HEK293 (cell line): Measurements from ENCODE around the gene WDR1.
A peak's percentile ranks its signal among the peaks of the same experiment; 100 is the strongest.

Experiments
- CTCF ChIA-PET: fragments of 350-600 bp; formaldehyde crosslinking; extraction: SDS; loops from one replicate; lab custom pipeline; 2021; ENCODE audit warnings: antibody characterized with exemption; lab: Yijun Ruan, JAX
- POLR2A ChIA-PET: fragments of 300-600 bp; formaldehyde crosslinking; extraction: SDS; loops from one replicate; lab custom pipeline; 2020; ENCODE audit warnings: antibody characterized with exemption, inconsistent platforms; lab: Yijun Ruan, JAX
- H3K27ac ChIP-seq: fragments of 200-500 bp; sonication (Bioruptor generic); 2 replicates; pipeline ENCODE4 v1.5.1; 2014; ENCODE audit warnings: low read depth, low read length, control low read depth, inconsistent platforms; ENCODE audit errors: extremely low read depth
- H3K36me3 ChIP-seq, 2 experiments: fragments of 200-500 bp in 1 of 2; sonication (Bioruptor generic) in 1 of 2; 1 replicate in 1 of 2; 2 replicates in 1 of 2; pipeline ENCODE4 v1.5.1; 2014 to 2017; ENCODE audit warnings: inconsistent platforms in 2 of 2, low read length in 2 of 2; ENCODE audit not compliant: control insufficient read depth in 2 of 2, insufficient read depth in 1 of 2
- H3K4me1 ChIP-seq: fragments of 200-500 bp; sonication (Bioruptor generic); 2 replicates; pipeline ENCODE4 v1.5.1; 2014; ENCODE audit warnings: mild to moderate bottlenecking, low read length, inconsistent platforms; ENCODE audit not compliant: control insufficient read depth, insufficient read depth
- H3K4me3 ChIP-seq: 2 replicates; pipeline ENCODE4 v1.5.1; 2011; ENCODE audit warnings: low read depth, mild to moderate bottlenecking, control low read depth, low read length, moderate library complexity
- H3K9me3 ChIP-seq: fragments of 200-500 bp; sonication (Bioruptor generic); 2 replicates; pipeline ENCODE4 v1.5.1; 2014; ENCODE audit warnings: low read depth, low read length, inconsistent platforms; ENCODE audit not compliant: control insufficient read depth, insufficient read depth
- EGR2 ChIP-seq: fragments of 450-650 bp; formaldehyde crosslinking; IDR thresholded peaks from 2 replicates; pipeline ENCODE4 v1.5.1; 2016; ENCODE audit warnings: low read depth, missing biosample characterization, missing genetic modification characterization
- KLF7 ChIP-seq: fragments of 450-650 bp; formaldehyde crosslinking; IDR thresholded peaks from 2 replicates; pipeline ENCODE4 v1.5.1; 2016; ENCODE audit warnings: missing biosample characterization, missing genetic modification characterization, borderline replicate concordance
- MYNN ChIP-seq: fragments of 450-650 bp; formaldehyde crosslinking; IDR thresholded peaks from 2 replicates; pipeline ENCODE4 v1.5.1; 2016; ENCODE audit warnings: missing biosample characterization, missing genetic modification characterization, borderline replicate concordance
- SCRT2 ChIP-seq: fragments of 450-650 bp; formaldehyde crosslinking; IDR thresholded peaks from 2 replicates; pipeline ENCODE4 v1.5.1; 2016; ENCODE audit warnings: missing biosample characterization, missing genetic modification characterization
- ZBTB17 ChIP-seq: fragments of 450-650 bp; formaldehyde crosslinking; IDR thresholded peaks from 2 replicates; pipeline ENCODE4 v1.5.1; 2016; ENCODE audit warnings: missing biosample characterization, missing genetic modification characterization
- ZBTB21 ChIP-seq: fragments of 450-650 bp; formaldehyde crosslinking; IDR thresholded peaks from 2 replicates; pipeline ENCODE4 v1.5.1; 2017; ENCODE audit warnings: missing biosample characterization, missing genetic modification characterization
- ZFHX2 ChIP-seq: fragments of 450-650 bp; formaldehyde crosslinking; conservative IDR thresholded peaks from 2 replicates; pipeline ENCODE4 v1.5.1; 2016; ENCODE audit warnings: missing biosample characterization, missing genetic modification characterization
- ZFP41 ChIP-seq: fragments of 450-650 bp; formaldehyde crosslinking; IDR thresholded peaks from 2 replicates; pipeline ENCODE4 v1.5.1; 2016; ENCODE audit warnings: missing biosample characterization, missing genetic modification characterization, borderline replicate concordance
- ZIC2 ChIP-seq: fragments of 450-650 bp; formaldehyde crosslinking; IDR thresholded peaks from 2 replicates; pipeline ENCODE4 v1.5.1; 2016; ENCODE audit warnings: missing biosample characterization, missing genetic modification characterization
- ZNF366 ChIP-seq: fragments of 450-650 bp; formaldehyde crosslinking; conservative IDR thresholded peaks from 2 replicates; pipeline ENCODE4 v1.5.1; 2016; ENCODE audit warnings: missing biosample characterization, missing genetic modification characterization
- ZNF416 ChIP-seq: fragments of 450-650 bp; formaldehyde crosslinking; IDR thresholded peaks from 2 replicates; pipeline ENCODE4 v1.5.1; 2016; ENCODE audit warnings: missing biosample characterization, missing genetic modification characterization
- ZNF473 ChIP-seq: fragments of 450-650 bp; formaldehyde crosslinking; IDR thresholded peaks from 2 replicates; pipeline ENCODE4 v1.5.1; 2017; ENCODE audit warnings: missing biosample characterization, missing genetic modification characterization
- ZNF548 ChIP-seq: fragments of 450-650 bp; formaldehyde crosslinking; IDR thresholded peaks from 2 replicates; pipeline ENCODE4 v1.5.1; 2016; ENCODE audit warnings: missing biosample characterization, missing genetic modification characterization
- ZNF549 ChIP-seq: fragments of 450-650 bp; IDR thresholded peaks from 2 replicates; pipeline ENCODE4 v1.5.1; 2018; ENCODE audit warnings: missing biosample characterization, missing genetic modification characterization, mild to moderate bottlenecking, inconsistent platforms, moderate library complexity
- ZXDB ChIP-seq: fragments of 450-650 bp; formaldehyde crosslinking; IDR thresholded peaks from 2 replicates; pipeline ENCODE4 v1.5.1; 2016; ENCODE audit warnings: missing biosample characterization, missing genetic modification characterization
- TF ChIP-seq, protein P1 (sequence below): fragments of 450-650 bp; formaldehyde crosslinking; IDR thresholded peaks from 2 replicates; pipeline ENCODE4 v1.5.1; 2017; ENCODE audit warnings: missing biosample characterization, missing genetic modification characterization
- TF ChIP-seq, protein P2 (sequence below): fragments of 450-650 bp; formaldehyde crosslinking; IDR thresholded peaks from 2 replicates; pipeline ENCODE4 v1.5.1; 2016; ENCODE audit warnings: missing biosample characterization, missing genetic modification characterization
- TF ChIP-seq, protein P3 (sequence below): fragments of 450-650 bp; formaldehyde crosslinking; optimal IDR thresholded peaks from 2 replicates; pipeline ENCODE3; 2016; ENCODE audit warnings: missing biosample characterization, mild to moderate bottlenecking, missing genetic modification characterization
- TF ChIP-seq, protein P4 (sequence below): fragments of 450-650 bp; formaldehyde crosslinking; IDR thresholded peaks from 2 replicates; pipeline ENCODE4 v1.5.1; 2016; ENCODE audit warnings: missing biosample characterization, missing genetic modification characterization, low read depth

The WDR1 gene

DNA sequence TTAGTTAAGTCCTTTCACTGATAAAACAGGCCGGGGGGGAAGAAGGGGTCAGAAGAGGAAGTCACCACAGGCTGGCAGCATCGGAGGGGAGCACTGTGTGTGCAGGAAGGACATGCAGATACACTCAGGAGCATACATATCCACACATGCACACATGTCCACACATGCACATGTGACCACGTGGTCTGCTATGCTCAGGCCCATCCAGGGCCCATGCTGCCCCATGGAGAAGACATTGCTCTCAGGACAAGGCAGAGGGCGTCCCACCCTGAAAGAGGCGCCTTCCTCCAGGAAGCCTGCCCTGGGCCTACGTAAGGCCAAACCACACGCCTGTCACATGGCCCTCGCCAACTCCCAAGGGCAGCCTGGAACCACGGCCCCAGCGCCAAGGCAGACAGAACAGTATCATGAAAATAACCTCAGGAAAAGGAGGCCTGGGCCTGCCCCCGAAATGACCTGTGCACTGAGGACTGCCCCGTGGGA, 15.8 kb downstream of the WDR1 start (continued):
- no peak for TF ChIP-seq ZNF366

DNA sequence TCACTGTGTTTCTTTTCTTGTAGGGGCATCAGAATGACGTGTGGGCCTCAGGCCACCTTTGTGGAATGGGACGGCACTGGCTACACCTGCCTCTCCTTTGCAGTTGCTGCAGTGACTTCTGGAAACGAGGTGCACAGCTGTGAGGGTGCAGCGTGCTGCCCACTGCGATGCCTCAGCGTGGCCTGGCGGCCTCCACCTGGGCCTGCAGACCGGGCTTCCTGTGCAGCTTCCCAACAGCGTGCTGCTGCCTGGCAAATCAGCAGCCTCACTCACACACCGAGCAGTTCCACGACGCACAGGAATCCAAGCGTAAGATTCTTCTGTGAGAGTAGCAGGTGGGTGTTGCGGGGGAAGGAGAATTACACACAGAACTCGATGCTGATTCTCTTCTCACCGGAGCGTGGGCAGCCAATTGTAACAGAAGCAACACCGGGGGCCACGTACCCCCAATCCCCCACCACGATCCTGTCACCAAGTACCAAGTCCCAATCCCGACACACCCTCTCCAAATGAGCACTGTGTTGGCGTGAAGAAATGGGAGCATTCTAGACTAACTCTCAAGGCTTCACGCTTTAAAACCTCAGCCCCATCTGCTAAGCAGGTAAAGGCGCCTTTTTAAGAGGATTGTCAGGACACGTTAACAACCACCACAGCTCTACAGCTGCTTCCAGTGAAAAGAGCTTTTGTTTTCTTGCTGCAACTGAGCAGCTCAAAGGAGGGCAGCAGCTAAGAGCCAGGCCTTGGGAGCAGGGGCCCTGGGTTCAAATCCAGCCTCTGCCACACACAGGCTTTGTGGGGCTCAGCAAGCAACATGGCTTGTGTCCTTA, 16.9 kb downstream of the WDR1 start:
- no peaks in the 10 kb centered on the region for H3K4me1 ChIP-seq
- ChIA-PET POLR2A (no interaction called here), CTCF (no interaction called here)
- no peaks in the 10 kb centered on the region for H3K9me3 ChIP-seq
- no peak overlapping the region for H3K4me3 ChIP-seq
- TF ChIP-seq ZFHX2 (tag by site-specific recombination) (peak; percentile 31; the same call in 1 of the 2 replicates), EGR2 (tag by site-specific recombination) (peak; percentile 44)
- TF ChIP-seq, protein P1, sequence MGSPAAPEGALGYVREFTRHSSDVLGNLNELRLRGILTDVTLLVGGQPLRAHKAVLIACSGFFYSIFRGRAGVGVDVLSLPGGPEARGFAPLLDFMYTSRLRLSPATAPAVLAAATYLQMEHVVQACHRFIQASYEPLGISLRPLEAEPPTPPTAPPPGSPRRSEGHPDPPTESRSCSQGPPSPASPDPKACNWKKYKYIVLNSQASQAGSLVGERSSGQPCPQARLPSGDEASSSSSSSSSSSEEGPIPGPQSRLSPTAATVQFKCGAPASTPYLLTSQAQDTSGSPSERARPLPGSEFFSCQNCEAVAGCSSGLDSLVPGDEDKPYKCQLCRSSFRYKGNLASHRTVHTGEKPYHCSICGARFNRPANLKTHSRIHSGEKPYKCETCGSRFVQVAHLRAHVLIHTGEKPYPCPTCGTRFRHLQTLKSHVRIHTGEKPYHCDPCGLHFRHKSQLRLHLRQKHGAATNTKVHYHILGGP (tag by site-specific recombination) = no peak
- H3K36me3 ChIP-seq = peaks cover 0 to 94% of the 10 kb centered on the region in 2 experiments; a peak in 1 of 3 replicates
- H3K27ac ChIP-seq = no peak overlapping the region

DNA sequence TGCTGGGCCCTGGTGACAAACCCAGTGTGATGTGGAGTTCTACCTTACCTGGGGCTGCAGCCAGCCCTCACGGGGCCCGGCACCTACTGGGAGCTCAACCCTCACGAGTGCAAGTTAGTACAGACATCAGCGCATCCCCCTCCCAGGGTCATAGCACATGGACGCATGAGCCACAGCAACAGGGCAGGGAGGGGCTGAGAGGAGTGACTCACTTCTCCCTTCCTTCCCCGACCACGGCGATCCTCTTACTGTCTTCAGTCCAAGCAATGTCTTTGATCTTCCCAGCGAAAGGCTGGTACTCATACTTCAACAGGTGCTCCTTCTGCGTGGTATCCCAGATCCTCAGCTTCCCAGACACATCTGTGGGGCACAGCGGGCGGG, 17.8 kb downstream of the WDR1 start:
- POLR2A ChIA-PET = no interaction called here

DNA sequence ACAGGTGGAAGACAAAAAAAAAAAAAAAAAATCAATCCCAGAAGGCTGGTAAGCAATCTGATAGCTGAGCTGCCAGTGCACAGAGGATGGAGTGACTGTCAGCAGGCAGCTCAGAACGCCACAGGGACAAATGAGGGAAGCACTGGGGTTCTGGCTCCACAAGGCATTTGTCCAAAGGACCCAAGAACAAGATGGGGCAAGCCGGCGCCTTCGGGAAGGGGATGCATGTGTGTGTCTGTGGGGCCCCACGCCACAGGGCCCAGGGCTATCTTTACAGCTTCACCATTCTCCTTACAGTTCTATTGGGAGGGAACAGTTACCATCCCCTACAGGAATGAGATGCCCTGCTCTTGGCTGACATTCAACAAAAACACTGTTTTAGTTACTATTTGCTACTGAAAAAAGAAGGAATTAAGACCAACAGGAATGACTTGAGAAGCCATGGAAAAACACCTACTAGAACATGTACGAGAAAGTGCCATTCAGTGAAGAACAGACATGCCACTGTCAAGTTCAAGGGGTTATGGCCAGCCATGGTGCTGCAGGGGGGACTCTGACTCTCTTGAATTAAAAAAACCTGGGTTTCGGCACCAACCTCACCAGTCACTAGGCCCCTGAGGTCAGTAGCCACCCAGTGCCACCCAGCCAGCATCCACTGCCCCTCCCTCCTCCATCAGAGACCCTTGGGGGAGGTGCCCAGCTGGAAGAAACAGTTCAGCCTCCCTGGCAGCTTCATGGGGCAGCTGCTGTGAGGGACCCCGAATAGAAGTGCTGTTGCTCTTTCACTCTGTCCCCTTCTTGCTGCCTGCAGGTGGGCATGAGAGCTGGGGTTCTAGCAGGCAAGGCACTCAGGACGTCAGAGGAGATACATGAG, 18.5 kb downstream of the WDR1 start:
- Histone ChIP-seq H3K4me3 (no peak overlapping the region), H3K27ac (no peak overlapping the region), H3K9me3 (no peaks in the 10 kb centered on the region), H3K36me3 (peaks cover 0 to 97% of the 10 kb centered on the region in 2 experiments; a peak in 1 of 3 replicates), H3K4me1 (no peaks in the 10 kb centered on the region)
- CTCF ChIA-PET = no interaction called here
- no peak for TF ChIP-seq ZXDB (tag by site-specific recombination)
- no peak for TF ChIP-seq ZNF549 (tag by site-specific recombination)
- TF ChIP-seq KLF7 = no peak
- TF ChIP-seq, protein P2, sequence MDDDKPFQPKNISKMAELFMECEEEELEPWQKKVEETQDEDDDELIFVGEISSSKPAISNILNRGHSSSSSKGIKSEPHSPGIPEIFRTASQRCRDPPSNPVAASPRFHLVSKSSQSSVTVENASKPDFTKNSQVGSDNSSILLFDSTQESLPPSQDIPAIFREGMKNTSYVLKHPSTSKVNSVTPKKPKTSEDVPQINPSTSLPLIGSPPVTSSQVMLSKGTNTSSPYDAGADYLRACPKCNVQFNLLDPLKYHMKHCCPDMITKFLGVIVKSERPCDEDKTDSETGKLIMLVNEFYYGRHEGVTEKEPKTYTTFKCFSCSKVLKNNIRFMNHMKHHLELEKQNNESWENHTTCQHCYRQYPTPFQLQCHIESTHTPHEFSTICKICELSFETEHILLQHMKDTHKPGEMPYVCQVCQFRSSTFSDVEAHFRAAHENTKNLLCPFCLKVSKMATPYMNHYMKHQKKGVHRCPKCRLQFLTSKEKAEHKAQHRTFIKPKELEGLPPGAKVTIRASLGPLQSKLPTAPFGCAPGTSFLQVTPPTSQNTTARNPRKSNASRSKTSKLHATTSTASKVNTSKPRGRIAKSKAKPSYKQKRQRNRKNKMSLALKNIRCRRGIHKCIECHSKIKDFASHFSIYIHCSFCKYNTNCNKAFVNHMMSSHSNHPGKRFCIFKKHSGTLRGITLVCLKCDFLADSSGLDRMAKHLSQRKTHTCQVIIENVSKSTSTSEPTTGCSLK (tag by site-specific recombination) = no peak
- TF ChIP-seq ZNF473 (tag by site-specific recombination) = no peak
- TF ChIP-seq ZFP41 (tag by site-specific recombination) = no peak
- TF ChIP-seq ZNF416 (tag by site-specific recombination) = no peak
- no peak for TF ChIP-seq ZBTB17 (tag by site-specific recombination)
- no peak for TF ChIP-seq ZNF548 (tag by site-specific recombination)
- TF ChIP-seq, protein P3, sequence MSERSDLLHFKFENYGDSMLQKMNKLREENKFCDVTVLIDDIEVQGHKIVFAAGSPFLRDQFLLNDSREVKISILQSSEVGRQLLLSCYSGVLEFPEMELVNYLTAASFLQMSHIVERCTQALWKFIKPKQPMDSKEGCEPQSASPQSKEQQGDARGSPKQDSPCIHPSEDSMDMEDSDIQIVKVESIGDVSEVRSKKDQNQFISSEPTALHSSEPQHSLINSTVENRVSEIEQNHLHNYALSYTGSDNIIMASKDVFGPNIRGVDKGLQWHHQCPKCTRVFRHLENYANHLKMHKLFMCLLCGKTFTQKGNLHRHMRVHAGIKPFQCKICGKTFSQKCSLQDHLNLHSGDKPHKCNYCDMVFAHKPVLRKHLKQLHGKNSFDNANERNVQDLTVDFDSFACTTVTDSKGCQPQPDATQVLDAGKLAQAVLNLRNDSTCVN (tag by site-specific recombination) = no peak
- no peak for TF ChIP-seq MYNN
- TF ChIP-seq, protein P4, sequence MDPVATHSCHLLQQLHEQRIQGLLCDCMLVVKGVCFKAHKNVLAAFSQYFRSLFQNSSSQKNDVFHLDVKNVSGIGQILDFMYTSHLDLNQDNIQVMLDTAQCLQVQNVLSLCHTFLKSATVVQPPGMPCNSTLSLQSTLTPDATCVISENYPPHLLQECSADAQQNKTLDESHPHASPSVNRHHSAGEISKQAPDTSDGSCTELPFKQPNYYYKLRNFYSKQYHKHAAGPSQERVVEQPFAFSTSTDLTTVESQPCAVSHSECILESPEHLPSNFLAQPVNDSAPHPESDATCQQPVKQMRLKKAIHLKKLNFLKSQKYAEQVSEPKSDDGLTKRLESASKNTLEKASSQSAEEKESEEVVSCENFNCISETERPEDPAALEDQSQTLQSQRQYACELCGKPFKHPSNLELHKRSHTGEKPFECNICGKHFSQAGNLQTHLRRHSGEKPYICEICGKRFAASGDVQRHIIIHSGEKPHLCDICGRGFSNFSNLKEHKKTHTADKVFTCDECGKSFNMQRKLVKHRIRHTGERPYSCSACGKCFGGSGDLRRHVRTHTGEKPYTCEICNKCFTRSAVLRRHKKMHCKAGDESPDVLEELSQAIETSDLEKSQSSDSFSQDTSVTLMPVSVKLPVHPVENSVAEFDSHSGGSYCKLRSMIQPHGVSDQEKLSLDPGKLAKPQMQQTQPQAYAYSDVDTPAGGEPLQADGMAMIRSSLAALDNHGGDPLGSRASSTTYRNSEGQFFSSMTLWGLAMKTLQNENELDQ (tag by site-specific recombination) = no peak
- POLR2A ChIA-PET = no interaction called here

More for the DNA sequence above, 17.8 kb downstream of the WDR1 start:
- no peak overlapping the region for H3K27ac ChIP-seq
- H3K4me3 ChIP-seq = no peak overlapping the region
- CTCF ChIA-PET = no interaction called here
- TF ChIP-seq ZBTB21 (tag by site-specific recombination) (no peak), ZIC2 (no peak), SCRT2 (tag by site-specific recombination) (0 out of 2 replicates have a peak, but pooled peaks have one; percentile 33), KLF7 (no peak)
- no peaks in the 10 kb centered on the region for H3K4me1 ChIP-seq
- H3K36me3 ChIP-seq = peaks cover 0 to 94% of the 10 kb centered on the region in 2 experiments; a peak in 1 of 3 replicates
- no peaks in the 10 kb centered on the region for H3K9me3 ChIP-seq
